GM18873 (cell line): ENCODE results near the gene PHB1.
"Not testable (repeated sequence)": the region's sequence is repeated elsewhere in the genome, so short reads cannot be mapped to it uniquely, and the experiment has no call there.

ENCODE experiments used
- ATAC-seq: cut with Tn5 transposase; IDR thresholded peaks from one replicate; pipeline ENCODE4 v1.9.1; 2021; ENCODE audit warnings: mild to moderate bottlenecking, moderate library complexity, moderate number of reproducible peaks; ENCODE audit not compliant: unreplicated experiment, low FRiP score

The PHB1 gene

DNA sequence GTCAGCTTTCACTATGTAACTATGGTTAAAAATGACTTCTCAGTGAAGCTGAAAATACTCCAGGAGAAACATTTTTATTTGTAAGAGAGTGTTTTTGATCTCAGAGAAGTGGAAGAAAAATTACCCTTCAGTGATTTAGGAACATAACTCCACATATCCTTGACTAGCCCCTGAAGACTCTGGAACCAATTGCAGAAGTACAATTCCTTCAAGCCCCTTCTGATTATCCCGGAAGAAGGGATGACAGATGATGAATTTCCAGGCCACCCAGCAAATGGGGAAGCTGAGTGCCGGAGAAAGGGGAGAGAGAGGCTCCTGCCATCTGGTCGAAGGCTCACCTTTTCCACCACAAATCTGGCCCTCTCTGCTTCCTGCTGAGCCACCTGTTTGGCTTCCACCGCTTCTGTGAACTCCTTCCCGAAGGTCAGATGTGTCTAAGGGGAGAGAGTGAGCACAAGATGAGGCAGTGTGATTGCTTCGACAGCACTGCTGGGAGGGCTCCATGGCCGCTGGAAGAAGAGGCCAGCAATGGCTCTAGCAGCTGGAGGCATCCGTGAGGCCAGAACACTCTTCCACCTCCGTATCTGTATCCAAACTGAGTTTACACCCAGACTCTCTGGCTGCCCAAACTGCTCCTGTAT lies 8.1 kb downstream of the PHB1 start:
- no peak for ATAC-seq

GRCh38 chr17:49404906-49405305 lies 9.8 kb downstream of the PHB1 start:
- no peak for ATAC-seq

GRCh38 chr17:49404361-49404760 lies 10.3 kb downstream of the PHB1 start:
- ATAC-seq = no peak

DNA sequence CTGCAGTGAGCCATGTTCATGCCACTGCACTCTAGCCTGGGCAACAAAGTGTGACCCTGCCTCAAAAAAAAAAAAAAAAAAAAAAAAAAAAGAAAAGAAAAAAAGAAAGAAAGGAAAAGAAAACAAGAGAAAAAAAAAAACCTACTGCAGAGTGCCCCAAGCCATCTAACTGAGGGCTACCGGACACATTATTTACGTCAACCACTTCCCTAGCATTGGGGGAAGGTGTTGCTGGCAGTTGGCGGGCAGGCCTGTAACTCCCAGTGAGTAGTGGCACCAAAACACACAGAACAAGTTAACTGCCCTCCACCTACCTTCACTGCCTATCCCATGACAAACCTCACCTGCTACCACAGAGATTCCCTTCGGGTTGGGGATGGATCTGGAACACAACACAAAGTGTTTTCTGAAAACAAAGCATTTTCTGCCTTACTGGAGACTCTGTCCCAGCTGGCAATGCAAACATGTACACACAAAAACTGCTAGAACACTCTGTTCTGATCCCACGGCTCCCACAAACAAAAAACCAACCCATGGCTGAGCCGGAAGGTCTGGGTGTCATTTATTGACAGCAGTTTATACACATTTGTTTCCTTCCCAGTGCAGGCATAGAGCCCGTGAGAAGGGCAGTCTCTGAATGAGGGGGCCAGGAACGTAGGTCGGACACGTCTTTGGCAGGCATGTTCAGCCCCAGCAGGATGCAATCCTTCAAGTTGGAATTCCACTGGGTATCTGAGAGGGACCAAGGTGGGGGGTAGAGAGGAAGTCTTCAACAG lies 11.0 kb downstream of the PHB1 start:
- ATAC-seq = no peak

DNA sequence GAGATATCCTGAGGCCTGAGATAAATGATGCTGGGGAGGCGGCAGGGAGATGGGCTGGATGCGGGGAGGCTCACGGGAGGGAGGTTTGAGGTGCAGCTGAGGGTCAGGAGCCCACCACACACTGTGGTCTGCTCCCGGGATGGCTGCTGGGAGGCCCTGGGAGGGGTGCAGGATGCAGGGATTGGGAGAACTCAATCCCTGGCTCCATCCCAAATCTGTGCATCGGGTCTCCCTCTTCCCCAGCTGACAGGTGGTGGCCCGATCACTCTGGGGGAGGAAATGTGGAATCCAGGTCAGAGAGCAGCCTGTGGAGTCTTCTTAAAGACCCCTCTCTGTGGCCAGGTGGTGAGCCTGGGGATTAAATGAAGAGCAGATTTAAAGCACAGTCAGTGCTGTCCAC lies 12.0 kb downstream of the PHB1 start:
- no peak for ATAC-seq

DNA sequence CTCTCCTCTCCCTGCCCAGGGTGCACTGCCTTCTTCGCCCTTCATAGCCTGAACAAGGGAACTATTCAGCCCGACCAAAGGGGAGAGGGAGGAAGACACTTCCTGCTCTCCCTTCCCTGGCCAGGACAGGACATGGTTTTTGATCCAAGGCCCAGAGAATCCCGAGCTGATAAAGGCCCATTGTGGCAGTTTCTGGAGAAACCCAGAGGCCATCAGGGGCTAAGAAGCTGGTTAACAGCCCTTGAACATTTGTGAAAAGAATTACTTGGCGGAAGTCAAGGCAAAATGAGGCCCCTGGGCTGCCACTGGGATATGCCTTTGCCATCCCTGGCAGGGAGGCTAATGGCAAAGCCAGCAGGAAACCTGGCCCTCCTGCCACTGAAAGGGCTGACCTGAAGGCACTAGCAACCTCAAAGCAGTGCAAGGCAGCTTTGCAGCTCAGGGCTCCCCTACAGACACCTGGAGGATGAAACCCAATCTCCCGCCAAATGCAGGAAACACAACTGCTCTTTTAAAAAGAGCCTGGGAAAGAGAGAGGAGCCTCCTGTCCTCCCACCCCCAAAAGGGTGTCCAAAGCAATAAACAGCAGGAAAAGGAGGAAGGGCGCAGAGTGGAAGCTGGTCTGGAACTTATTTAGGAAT lies 12.6 kb downstream of the PHB1 start:
- ATAC-seq = no peak

DNA sequence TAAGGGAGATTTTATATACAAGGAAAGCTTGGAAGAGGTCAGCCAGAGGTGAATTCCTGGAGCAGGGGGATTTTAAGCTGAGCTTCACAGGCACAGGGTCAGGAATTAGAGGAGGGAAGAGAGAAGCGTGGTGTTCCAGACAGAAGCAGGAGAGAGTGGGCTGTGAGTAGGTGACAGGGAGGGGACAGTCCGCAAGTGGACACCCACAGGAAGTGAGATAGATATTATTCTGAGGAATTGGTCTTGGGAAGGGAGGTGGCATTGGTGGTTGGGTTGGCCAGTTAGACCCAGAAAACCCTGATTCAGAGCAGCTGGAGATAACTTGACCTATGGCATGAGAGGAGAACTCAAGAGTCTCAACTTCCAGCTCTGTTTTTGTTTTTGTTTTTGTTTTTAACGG lies 14.7 kb downstream of the PHB1 start:
- ATAC-seq = no peak

DNA sequence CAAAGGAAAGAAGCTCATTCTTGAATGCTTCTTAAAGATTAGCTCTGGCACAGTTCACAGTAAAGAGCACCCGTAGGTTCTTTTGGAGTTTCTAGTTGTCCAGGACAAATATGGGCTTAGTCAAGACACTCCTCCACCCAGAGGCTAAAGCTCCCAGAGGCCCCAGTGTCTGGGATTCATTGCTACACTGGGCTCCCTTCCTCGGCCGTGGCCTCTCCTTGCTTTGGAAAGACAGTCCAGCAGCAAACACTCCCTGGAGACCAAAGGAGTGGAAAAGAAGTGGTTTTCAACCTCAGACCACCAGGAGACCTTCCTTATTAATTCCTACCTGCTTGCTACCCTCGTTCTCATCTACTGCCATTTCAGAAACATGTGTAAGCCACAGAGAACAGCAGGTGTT lies 17.1 kb downstream of the PHB1 start:
- ATAC-seq = no peak

- ATAC-seq = no peak
Measured at GRCh38 chr17:49393491-49394255, 21.0 kb downstream of the PHB1 start.

DNA sequence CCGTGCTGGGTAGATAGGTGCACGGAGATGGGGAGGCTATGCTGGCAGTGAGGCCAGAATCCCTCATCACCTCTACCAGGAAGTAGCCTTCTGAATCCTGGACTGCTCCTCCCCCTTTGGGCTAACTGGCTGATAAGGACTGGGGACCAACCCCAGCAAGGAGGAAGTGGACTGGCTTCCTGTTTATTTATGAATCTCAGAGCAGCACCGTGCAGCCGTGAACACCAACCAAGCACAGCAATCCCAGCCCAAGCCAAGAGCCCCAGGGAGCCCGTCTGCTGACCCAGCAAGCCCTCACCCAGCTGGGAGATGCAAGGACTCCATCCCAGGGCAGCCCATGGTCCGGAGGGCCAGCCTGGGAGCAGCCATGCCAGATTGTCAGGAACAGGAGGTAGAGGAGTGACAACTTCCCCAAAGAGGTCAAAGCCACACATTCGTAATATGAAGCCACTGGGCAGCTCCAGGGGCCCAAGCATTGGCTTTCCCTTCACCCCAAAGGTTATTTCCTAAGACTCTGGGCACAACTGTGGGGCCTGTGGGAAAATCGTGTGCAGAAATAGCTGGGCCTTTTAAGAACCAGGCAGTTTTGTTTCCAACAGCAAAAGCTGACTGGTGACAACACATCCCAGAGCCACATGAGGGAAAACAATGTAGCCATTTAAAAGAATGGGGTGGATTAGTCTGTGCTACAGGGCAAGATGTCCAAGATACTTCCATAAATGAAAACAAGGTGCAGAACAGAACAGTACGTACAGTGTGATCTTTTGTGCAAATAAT lies 23.9 kb downstream of the PHB1 start:
- ATAC-seq = no peak

DNA sequence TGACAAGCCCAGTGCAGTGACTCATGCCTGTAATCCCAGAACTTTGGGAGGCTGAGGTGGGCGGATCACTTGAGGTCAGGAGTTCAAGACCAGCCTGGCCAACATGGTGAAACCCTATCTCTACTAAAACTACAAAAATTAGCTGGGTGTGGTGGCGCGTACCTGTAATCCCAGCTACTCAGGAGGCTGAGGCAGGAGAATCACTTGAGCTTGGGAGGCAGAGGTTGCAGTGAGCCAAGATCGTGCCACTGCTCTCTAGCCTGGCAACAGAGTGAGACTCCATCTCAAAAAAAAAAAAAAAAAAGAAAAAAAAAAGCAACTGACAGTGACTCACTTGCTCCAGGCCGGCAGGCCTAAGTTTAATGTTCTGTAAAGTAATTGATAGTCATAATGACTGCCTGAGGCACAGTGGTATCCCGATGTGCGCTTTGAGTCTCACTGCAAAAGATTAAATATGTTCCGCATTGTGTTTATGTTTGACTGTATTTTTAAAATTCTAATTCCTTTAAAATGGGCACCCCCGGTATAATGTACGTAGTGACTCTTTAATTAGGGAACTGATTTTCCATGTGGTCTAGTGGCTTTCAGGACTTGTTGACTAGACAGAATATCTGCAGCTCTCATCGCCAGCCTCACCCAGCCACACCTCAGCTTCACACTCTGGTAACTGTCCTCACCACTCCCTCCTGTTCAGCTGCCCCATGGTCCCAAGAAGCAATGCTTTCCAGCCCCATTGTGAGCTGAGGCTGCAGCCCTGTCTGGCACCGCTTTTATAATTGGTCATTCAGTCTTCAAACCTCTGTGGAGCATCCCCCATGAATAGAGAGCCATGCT lies 25.0 kb downstream of the PHB1 start:
- not testable (repeated sequence) for ATAC-seq

DNA sequence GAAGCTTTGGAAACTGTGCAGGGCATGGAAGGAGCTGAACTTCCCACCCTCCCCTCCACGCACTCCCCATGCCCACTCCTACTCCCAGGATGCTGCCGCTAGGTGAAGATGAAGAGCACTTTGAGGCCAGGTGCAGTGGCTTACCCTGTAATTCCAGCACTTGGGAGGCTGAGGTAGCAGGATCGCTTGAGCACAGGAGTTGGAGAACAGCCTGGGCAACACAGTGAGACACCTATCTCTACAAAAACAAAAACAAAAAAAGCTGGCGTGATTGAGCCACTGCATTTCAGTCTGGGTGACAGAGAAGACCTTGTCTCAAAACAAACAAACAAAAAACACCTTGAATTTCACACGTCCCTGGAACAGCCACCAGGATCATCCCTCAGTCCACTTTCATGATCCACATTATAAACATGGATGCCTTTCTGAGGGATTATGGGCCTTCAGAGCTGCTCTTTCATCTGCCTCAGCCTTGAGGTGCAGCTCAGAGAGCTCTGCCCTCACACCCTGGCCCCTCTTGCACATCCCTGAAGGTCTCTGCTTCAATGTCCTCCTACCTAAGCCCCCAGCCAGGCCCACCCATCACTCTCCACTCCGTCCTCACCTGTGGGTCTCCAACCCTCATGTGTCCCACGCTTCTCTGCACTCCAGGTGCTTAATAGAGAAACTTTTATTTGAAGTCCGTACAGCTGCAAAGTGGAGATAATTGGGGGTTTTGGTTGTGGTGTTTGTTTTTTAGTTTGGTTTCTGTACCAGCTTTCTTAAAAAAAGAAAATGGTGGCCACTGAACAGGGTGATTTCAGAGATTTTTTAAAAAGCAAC lies 25.8 kb downstream of the PHB1 start:
- no peak for ATAC-seq

DNA sequence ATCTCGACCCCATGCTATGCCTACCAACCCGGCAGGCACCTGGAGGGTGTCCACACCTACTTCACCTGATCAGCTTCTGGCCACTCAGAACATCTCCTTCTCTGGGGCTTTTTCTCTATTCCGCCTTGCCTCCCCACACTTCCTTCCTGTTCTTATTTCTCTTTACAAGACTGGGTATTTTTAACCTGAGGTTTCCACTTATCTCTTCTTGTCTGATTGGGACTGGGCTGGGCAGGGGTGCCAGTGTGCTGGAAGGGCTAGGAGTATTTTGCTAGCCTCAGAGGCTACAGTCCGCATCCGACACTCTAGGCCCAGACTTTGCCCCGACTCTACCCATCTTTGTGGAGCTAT lies 26.4 kb downstream of the PHB1 start:
- ATAC-seq = no peak

DNA sequence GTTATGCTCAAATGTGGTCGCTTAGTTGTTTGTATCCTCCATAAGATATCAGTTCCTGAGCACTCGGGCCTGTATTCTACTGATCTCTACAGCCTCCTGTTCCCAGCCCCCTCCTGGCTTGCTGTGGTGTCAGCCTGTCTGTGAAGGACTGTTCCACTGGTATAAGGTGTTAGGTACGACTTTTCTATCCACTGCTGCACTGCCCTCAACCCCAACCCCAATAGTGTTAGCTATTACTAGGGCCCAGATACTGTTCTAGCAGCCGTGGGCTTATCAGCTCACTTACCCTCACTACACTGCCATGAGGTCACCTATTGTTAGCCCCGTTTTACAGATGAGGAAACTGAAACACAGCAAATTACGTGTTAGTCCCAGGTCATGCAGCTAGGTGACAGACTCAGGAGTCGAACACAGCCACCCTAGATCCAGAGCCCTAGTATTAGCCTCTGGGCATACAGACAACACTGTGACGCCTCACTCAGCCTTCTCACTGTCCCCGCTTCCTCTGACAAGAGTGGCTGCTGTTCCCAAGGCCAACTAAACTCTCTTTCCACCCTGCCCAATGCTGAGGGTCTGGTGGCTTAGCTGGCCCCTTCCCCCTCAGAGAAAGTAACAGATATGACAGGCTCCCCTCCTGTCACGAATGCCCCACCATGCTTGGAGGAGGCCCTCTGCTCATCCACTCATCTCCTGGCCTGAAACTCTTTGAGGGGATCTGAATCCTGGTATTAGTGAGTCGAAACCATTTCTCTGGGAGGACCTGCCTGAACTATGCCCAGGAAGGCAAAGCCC lies 27.0 kb downstream of the PHB1 start:
- ATAC-seq = no peak

DNA sequence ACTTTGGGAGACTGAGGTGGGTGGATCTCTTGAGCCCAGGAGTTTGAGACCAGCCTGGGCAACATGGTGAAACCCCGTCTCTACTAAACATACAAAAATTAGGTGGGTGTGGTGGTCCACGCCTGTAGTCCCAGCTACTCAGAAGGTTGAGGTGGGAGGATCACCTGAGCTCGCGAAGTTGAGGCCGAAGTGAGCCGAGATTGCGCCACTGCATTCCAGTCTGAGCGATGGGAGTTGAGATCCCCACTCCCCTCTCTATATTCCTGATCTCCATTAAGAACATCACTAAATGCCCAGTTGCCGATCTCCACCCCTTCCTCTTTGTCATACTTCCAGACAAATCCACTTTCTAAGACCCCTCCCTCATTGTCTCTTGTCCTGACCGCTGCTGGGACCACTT lies 28.3 kb downstream of the PHB1 start:
- no peak for ATAC-seq

GRCh38 chr17:49384951-49385350 lies 29.7 kb downstream of the PHB1 start:
- ATAC-seq = no peak

DNA sequence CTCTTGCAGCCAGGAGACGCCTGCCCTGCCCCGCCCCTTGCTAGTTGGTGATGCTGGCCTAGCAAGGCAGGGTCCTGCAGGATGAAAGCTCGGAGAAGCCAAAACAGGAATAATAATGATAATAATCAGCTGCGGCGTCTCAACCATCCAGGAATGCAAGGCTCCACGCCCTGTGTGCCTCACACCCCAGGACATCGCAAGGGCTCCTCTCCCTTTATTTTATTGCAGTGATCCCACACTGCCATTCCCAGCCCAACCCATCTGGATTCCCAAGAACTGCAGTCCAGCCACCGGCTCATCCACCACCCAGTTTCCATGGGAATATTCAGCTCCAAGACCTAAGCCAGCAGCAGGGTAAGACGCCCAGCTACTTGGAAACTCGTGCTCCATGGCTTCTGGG lies 31.6 kb downstream of the PHB1 start:
- ATAC-seq = no peak

- ATAC-seq = no peak
Measured at GRCh38 chr17:49382556-49382955, 32.1 kb downstream of the PHB1 start.
